Endodermal cell (in vitro differentiated cells): Measurements from ENCODE around the gene SPEM1. TPM values are rescaled to one million over a fixed set of nuclear protein-coding genes. Genes with fewer than 3 reads are reported as not detected.

ENCODE experiments used
- DNase-seq: peaks from one replicate; pipeline ENCODE4 v3.0.0-alpha.2; 2017
- H3K27ac ChIP-seq: 2 replicates; pipeline ENCODE4 v1.5.1; 2013; ENCODE audit warnings: mild to moderate bottlenecking, low read depth, low read length, moderate library complexity
- H3K27me3 ChIP-seq: 2 replicates; pipeline ENCODE4 v1.6.1; 2013; ENCODE audit warnings: mild to moderate bottlenecking, low read length, moderate library complexity; ENCODE audit not compliant: insufficient read depth, control insufficient read depth, poor library complexity, severe bottlenecking
- H3K36me3 ChIP-seq: 2 replicates; pipeline ENCODE4 v1.7.0; 2013; ENCODE audit warnings: mild to moderate bottlenecking, low read length, moderate library complexity; ENCODE audit not compliant: control insufficient read depth, insufficient read depth
- H3K4me1 ChIP-seq: one replicate; pipeline ENCODE4 v1.7.0; 2013; ENCODE audit warnings: low read length; ENCODE audit not compliant: control insufficient read depth, insufficient read depth
- H3K4me3 ChIP-seq: 2 replicates; pipeline ENCODE4 v1.5.1; 2013; ENCODE audit warnings: mild to moderate bottlenecking, low read length, moderate library complexity
- H3K9ac ChIP-seq: 2 replicates; pipeline ENCODE4 v1.6.1; 2013; ENCODE audit warnings: mild to moderate bottlenecking, low read length, moderate library complexity; ENCODE audit not compliant: poor library complexity, severe bottlenecking; ENCODE audit errors: extremely low read depth
- H3K9me3 ChIP-seq: 2 replicates; pipeline ENCODE4 v1.6.1; 2013; ENCODE audit warnings: mild to moderate bottlenecking, low read length, moderate library complexity; ENCODE audit not compliant: control insufficient read depth
- H3K27ac Mint-ChIP-seq: 2 replicates; pipeline ENCODE4 v1.8.0; 2020; ENCODE audit warnings: mixed read lengths
- H3K27me3 Mint-ChIP-seq: 2 replicates; pipeline ENCODE4 v1.8.0; 2021; ENCODE audit warnings: mild to moderate bottlenecking, mixed read lengths; ENCODE audit not compliant: insufficient read depth
- H3K36me3 Mint-ChIP-seq: 2 replicates; pipeline ENCODE4 v1.8.0; 2020; ENCODE audit warnings: low read depth, mixed read lengths
- H3K4me1 Mint-ChIP-seq: 2 replicates; pipeline ENCODE4 v1.8.0; 2020; ENCODE audit warnings: mixed read lengths
- H3K4me3 Mint-ChIP-seq: 2 replicates; pipeline ENCODE4 v1.8.0; 2020; ENCODE audit warnings: mild to moderate bottlenecking, moderate library complexity, mixed read lengths
- H3K9me3 Mint-ChIP-seq: 2 replicates; pipeline ENCODE4 v1.8.0; 2020; ENCODE audit warnings: mild to moderate bottlenecking, mixed read lengths
- WGBS, 2 experiments: methylation state at CpG; one replicate each; pipeline versions ENCODE4 v1.1.5 to v1.1.7; 2013; ENCODE audit warnings: missing lambda C conversion rate in 2 of 2, mixed read lengths in 1 of 2; ENCODE audit not compliant: insufficient coverage in 1 of 2, insufficient read length in 1 of 2; 5-methylcytosine and 5-hydroxymethylcytosine counted together
- total RNA-seq, 2 donors: library from RNA; stranded (reverse); fragmentation: NEBNext Ultra II Directional in 1 of 2; extraction: Animal tissue kit (Norgen Biotek cat#: 25700) in 1 of 2; gene quantifications; 2 replicates in 1 of 2; 3 replicates in 1 of 2; pipeline ENCODE4 v1.2.1, GENCODE V29; 2021
- TF ChIP-seq, protein P1 (sequence below): fragments of 200-600 bp; sonication (generic); conservative IDR thresholded peaks from 2 replicates; pipeline ENCODE4 v1.5.0; 2021; ENCODE audit warnings: antibody characterized with exemption, mild to moderate bottlenecking

Gene SPEM1
- total RNA-seq, 2 donors from 2014 or later, result 0.46 to 0.49 TPM

DNA sequence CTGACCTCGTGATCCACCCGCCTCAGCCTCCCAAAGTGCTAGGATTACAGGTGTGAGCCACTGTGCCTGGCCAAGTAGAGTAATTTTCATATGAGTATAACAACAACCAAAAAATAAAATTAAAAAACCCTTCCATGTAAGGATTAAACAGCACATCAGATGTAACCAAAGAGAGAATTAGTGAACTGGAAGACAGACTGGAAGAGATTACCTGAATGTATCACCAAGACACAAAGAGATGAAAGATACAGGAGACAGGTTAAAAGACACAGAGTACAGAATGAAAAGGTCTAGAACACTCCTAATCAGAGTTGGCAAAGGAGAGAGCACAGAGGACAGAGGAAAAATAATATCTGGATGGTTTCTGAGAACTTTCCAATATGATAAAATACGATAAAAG lies 41.0 kb upstream of the SPEM1 start:
- H3K9me3 Mint-ChIP-seq, result peaks cover 5% of the 10 kb centered on the region
- H3K4me3 ChIP-seq, result no peak overlapping the region
- H3K36me3 Mint-ChIP-seq, result no peaks in the 10 kb centered on the region
- no peak overlapping the region for H3K9ac ChIP-seq
- 92% methylated on average over 2 of the region's 3 CpGs; no CpG with 5 or more reads in 1 of the 2 experiments for WGBS, 2 experiments
- no peak overlapping the region for H3K27ac ChIP-seq
- no peak for DNase-seq
- peaks cover 9% of the 10 kb centered on the region for H3K9me3 ChIP-seq
- H3K27ac Mint-ChIP-seq, result no peak overlapping the region
- H3K4me1 Mint-ChIP-seq, result peaks cover 9% of the 10 kb centered on the region
- H3K36me3 ChIP-seq, result no peaks in the 10 kb centered on the region
- H3K4me1 ChIP-seq, result peaks cover 4% of the 10 kb centered on the region
- no peak overlapping the region for H3K4me3 Mint-ChIP-seq
- peaks cover 44% of the 10 kb centered on the region for H3K27me3 Mint-ChIP-seq
- H3K27me3 ChIP-seq, result peaks cover 39% of the 10 kb centered on the region
- TF ChIP-seq, protein P1, sequence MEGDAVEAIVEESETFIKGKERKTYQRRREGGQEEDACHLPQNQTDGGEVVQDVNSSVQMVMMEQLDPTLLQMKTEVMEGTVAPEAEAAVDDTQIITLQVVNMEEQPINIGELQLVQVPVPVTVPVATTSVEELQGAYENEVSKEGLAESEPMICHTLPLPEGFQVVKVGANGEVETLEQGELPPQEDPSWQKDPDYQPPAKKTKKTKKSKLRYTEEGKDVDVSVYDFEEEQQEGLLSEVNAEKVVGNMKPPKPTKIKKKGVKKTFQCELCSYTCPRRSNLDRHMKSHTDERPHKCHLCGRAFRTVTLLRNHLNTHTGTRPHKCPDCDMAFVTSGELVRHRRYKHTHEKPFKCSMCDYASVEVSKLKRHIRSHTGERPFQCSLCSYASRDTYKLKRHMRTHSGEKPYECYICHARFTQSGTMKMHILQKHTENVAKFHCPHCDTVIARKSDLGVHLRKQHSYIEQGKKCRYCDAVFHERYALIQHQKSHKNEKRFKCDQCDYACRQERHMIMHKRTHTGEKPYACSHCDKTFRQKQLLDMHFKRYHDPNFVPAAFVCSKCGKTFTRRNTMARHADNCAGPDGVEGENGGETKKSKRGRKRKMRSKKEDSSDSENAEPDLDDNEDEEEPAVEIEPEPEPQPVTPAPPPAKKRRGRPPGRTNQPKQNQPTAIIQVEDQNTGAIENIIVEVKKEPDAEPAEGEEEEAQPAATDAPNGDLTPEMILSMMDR, result no peak

DNA sequence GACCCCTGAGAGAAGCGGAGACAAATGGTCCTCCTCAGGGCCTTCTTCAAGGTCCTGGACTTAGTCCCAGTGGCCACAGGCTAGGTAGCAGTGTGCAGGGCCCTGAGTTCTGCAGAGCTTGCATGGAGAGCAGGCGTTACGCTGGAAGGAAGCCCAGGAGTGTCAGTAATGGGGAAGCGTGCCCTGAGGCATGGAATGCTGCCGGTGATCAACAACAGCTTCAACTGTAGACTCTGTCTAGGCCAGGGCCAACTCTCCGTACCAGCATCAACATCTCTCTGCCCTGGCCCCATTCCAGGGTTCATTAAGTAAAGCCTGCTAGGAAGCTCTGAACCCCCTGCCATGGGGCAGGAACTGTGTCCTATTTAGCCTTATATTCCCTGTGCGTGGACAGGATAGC lies 39.8 kb upstream of the SPEM1 start:
- H3K4me3 Mint-ChIP-seq, result peak overlapping the region; percentile 72
- H3K27me3 Mint-ChIP-seq, result peaks cover 47% of the 10 kb centered on the region
- peaks cover 9% of the 10 kb centered on the region for H3K4me1 Mint-ChIP-seq
- Histone ChIP-seq H3K4me3 (peak overlapping the region; percentile 84), H3K9ac (no peak overlapping the region), H3K9me3 (peaks cover 9% of the 10 kb centered on the region), H3K36me3 (no peaks in the 10 kb centered on the region), H3K27ac (no peak overlapping the region), H3K27me3 (peaks cover 39% of the 10 kb centered on the region), H3K4me1 (peaks cover 4% of the 10 kb centered on the region)
- no peak overlapping the region for H3K27ac Mint-ChIP-seq
- H3K36me3 Mint-ChIP-seq, result peaks cover 2% of the 10 kb centered on the region
- peak; percentile 75 for DNase-seq
- 86 to 100% methylated on average over 4 to 7 of the region's 7 CpGs for WGBS, 2 experiments
- H3K9me3 Mint-ChIP-seq, result peaks cover 5% of the 10 kb centered on the region
- TF ChIP-seq, protein P1, result peak; percentile 26

DNA sequence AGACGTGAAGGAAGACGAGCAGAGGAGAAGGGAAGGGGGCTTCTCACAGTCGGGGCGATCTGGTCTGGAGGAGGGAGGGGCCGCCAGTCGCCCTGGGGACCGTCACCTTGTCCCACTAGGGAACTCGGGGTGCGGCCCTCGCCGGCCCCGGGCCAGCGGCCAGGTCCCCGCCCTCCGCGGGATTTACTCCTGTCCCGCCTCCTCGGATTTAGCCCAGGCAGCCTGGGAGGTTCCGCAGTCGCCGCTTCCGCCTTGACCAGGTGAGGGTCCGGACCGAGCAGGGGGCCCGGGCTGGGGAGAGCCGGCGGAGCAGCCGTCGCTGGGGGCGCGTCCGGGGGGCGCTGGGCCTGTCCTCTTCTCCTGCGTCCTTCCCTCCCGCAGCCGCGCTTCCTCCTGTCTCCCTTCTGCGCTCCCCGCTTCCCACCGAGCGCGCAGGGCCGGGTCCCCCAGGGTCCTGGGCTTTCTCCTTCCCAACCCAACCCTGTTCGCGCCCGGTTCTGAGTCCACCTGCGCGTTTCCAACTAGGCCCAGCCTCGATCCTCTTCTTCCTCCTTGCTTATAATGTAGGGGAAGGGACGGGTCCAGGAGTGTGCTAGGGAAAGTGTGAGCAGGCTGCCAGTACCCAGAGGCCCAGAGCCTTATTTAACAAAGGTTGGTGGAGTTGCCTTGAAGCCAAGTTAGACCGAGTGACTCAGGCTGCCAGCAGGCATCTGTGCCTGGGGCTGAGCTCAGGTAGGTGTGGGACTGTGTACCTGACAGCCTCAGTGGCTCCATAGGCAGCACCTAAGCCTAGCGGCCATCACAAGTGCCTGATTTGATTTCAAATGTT lies 39.1 kb upstream of the SPEM1 start, which contains the start of gene TNK1:
TSS of gene TNK1 (plus strand) at position 235 of the 829 bp plus-strand sequence. CDS start 1,838 bp downstream, outside the sequence.
- Mint-ChIP-seq H3K4me3 (peak within 1 kb of the TSS; percentile 72), H3K36me3 (peaks cover 6% of the 10 kb centered on the region), H3K27me3 (peaks cover 47% of the 10 kb centered on the region), H3K4me1 (peaks cover 9% of the 10 kb centered on the region), H3K27ac (no peak within 1 kb of the TSS), H3K9me3 (peaks cover 5% of the 10 kb centered on the region)
- WGBS, 2 experiments, result 7 to 9% methylated on average over 27 to 52 of the region's 52 CpGs
- Histone ChIP-seq H3K9me3 (peaks cover 9% of the 10 kb centered on the region), H3K36me3 (no peaks in the 10 kb centered on the region), H3K4me1 (peaks cover 4% of the 10 kb centered on the region), H3K27ac (no peak within 1 kb of the TSS), H3K9ac (peak within 1 kb of the TSS; percentile 45), H3K4me3 (peak within 1 kb of the TSS; percentile 84), H3K27me3 (peaks cover 39% of the 10 kb centered on the region)
- peak; percentile 87 for DNase-seq
- TF ChIP-seq, protein P1, result peak; percentile 37
